Astrocyte (in vitro differentiated cells and primary cell): ENCODE data around the gene ASB5. TPM values are rescaled to one million over a fixed set of nuclear protein-coding genes. Genes with fewer than 3 reads are reported as not detected.

Source experiments
- DNase-seq: peaks from one replicate; pipeline ENCODE4 v3.0.0-alpha.2; 2010; ENCODE audit warnings: low read depth
- FAIRE-seq: peaks from 2 replicates; lab custom pipeline; 2011; peaks lifted over from hg19 to GRCh38; lab: Jason Lieb, UNC
- H2AFZ ChIP-seq: 2 replicates; pipeline ENCODE4 v1.6.0; 2012; ENCODE audit warnings: low read depth, low read length, inconsistent platforms
- H3K27ac ChIP-seq: 2 replicates; pipeline ENCODE4 v1.5.1; 2011; ENCODE audit warnings: low read depth, low read length, inconsistent platforms
- H3K27me3 ChIP-seq: 2 replicates; pipeline ENCODE4 v1.6.0; 2011; ENCODE audit warnings: low read length, inconsistent platforms; ENCODE audit not compliant: insufficient read depth
- H3K36me3 ChIP-seq: 2 replicates; pipeline ENCODE4 v1.5.1; 2011; ENCODE audit warnings: low read length, inconsistent platforms; ENCODE audit not compliant: insufficient read depth
- H3K4me1 ChIP-seq: 2 replicates; pipeline ENCODE4 v1.5.1; 2011; ENCODE audit warnings: low read length, inconsistent platforms; ENCODE audit not compliant: insufficient read depth
- H3K4me2 ChIP-seq: 2 replicates; pipeline ENCODE4 v1.6.0; 2012; ENCODE audit warnings: low read length, inconsistent platforms
- H3K4me3 ChIP-seq: 2 replicates; pipeline ENCODE4 v1.5.1; 2011; ENCODE audit warnings: low read depth, mild to moderate bottlenecking, low read length, inconsistent platforms; ENCODE audit not compliant: insufficient read depth
- H3K79me2 ChIP-seq: 2 replicates; pipeline ENCODE4 v1.6.0; 2012; ENCODE audit warnings: mild to moderate bottlenecking, low read length, inconsistent platforms; ENCODE audit not compliant: insufficient read depth
- H3K9ac ChIP-seq: 2 replicates; pipeline ENCODE4 v1.6.0; 2012; ENCODE audit warnings: mild to moderate bottlenecking, low read length, inconsistent platforms
- H3K9me3 ChIP-seq: 2 replicates; pipeline ENCODE4 v1.5.1; 2012; ENCODE audit warnings: low read depth, mild to moderate bottlenecking, low read length, inconsistent platforms; ENCODE audit not compliant: insufficient read depth
- H4K20me1 ChIP-seq: 2 replicates; pipeline ENCODE4 v1.6.0; 2012; ENCODE audit warnings: low read length, inconsistent platforms; ENCODE audit not compliant: insufficient read depth
- H3K27ac Mint-ChIP-seq: one replicate; pipeline ENCODE4 v1.8.0; 2021; ENCODE audit warnings: mild to moderate bottlenecking, mixed read lengths; ENCODE audit not compliant: unreplicated experiment
- H3K27me3 Mint-ChIP-seq: one replicate; pipeline ENCODE4 v1.8.0; 2021; ENCODE audit warnings: low read depth, mixed read lengths; ENCODE audit not compliant: unreplicated experiment
- H3K36me3 Mint-ChIP-seq: one replicate; pipeline ENCODE4 v1.8.0; 2021; ENCODE audit warnings: low read depth, mixed read lengths; ENCODE audit not compliant: unreplicated experiment
- H3K4me1 Mint-ChIP-seq: one replicate; pipeline ENCODE4 v1.8.0; 2021; ENCODE audit warnings: low read depth, mixed read lengths; ENCODE audit not compliant: unreplicated experiment
- H3K4me3 Mint-ChIP-seq: one replicate; pipeline ENCODE4 v1.8.0; 2021; ENCODE audit warnings: mild to moderate bottlenecking, moderate library complexity, mixed read lengths; ENCODE audit not compliant: unreplicated experiment
- H3K9me3 Mint-ChIP-seq: one replicate; pipeline ENCODE4 v1.8.0; 2021; ENCODE audit warnings: mild to moderate bottlenecking, mixed read lengths; ENCODE audit not compliant: unreplicated experiment
- CTCF ChIP-seq: IDR thresholded peaks from 2 replicates; pipeline ENCODE4 v1.5.1; 2011; ENCODE audit warnings: low read depth, mild to moderate bottlenecking, inconsistent platforms, low read length, moderate library complexity; ENCODE audit not compliant: insufficient read depth
- EZH2 ChIP-seq: IDR thresholded peaks from 2 replicates; pipeline ENCODE4 v1.6.1; 2012; ENCODE audit warnings: mild to moderate bottlenecking, low read length, inconsistent platforms; ENCODE audit not compliant: insufficient read depth
- total RNA-seq: library from RNA; stranded (reverse); gene quantifications from 2 replicates; pipeline ENCODE4 v1.2.1, GENCODE V29; 2021

ASB5 gene
- total RNA-seq, 1 donor from 2014 or later, result 0.43 TPM

GRCh38 chr4:176238826-176239225 is 30.2 kb downstream of the ASB5 start:
- Histone ChIP-seq H4K20me1 (no peaks in the 10 kb centered on the region), H3K27me3 (no peaks in the 10 kb centered on the region), H3K36me3 (no peaks in the 10 kb centered on the region), H3K4me3 (no peak overlapping the region), H3K79me2 (no peaks in the 10 kb centered on the region), H3K9me3 (no peaks in the 10 kb centered on the region), H3K4me1 (peaks cover 10% of the 10 kb centered on the region), H2AFZ (no peak overlapping the region), H3K4me2 (peak overlapping the region; percentile 35), H3K27ac (peak overlapping the region; percentile 64), H3K9ac (peak overlapping the region; percentile 26)
- Mint-ChIP-seq H3K4me3 (no peak overlapping the region), H3K27ac (no peak overlapping the region), H3K36me3 (no peaks in the 10 kb centered on the region), H3K27me3 (no peaks in the 10 kb centered on the region), H3K9me3 (no peaks in the 10 kb centered on the region), H3K4me1 (peaks cover 13% of the 10 kb centered on the region)
- DNase-seq (peak; percentile 55), FAIRE-seq (no peak)
- TF ChIP-seq CTCF (no peak), EZH2 (no peak)

- peak overlapping the region; percentile 26 for H3K9ac ChIP-seq
- Mint-ChIP-seq H3K27me3 (no peaks in the 10 kb centered on the region), H3K4me1 (peaks cover 13% of the 10 kb centered on the region), H3K9me3 (no peaks in the 10 kb centered on the region), H3K27ac (no peak overlapping the region), H3K36me3 (no peaks in the 10 kb centered on the region), H3K4me3 (no peak overlapping the region)
- no peaks in the 10 kb centered on the region for H3K27me3 ChIP-seq
- H3K4me2 ChIP-seq, result peak overlapping the region; percentile 35
- no peaks in the 10 kb centered on the region for H3K9me3 ChIP-seq
- H3K27ac ChIP-seq, result peak overlapping the region; percentile 64
- TF ChIP-seq EZH2 (no peak), CTCF (no peak)
- DNase-seq (peak; percentile 87), FAIRE-seq (peak; percentile 37)
- no peaks in the 10 kb centered on the region for H3K79me2 ChIP-seq
- no peak overlapping the region for H3K4me3 ChIP-seq
- H3K4me1 ChIP-seq, result peaks cover 10% of the 10 kb centered on the region
- H4K20me1 ChIP-seq, result no peaks in the 10 kb centered on the region
- H2AFZ ChIP-seq, result no peak overlapping the region
- H3K36me3 ChIP-seq, result no peaks in the 10 kb centered on the region
Measured at GRCh38 chr4:176238157-176238610, 30.8 kb downstream of the ASB5 start.

- H3K9ac ChIP-seq, result peak overlapping the region; percentile 4
- no peaks in the 10 kb centered on the region for H3K27me3 ChIP-seq
- H2AFZ ChIP-seq, result no peak overlapping the region
- FAIRE-seq (peak; percentile 26), DNase-seq (peak; percentile 16)
- H3K4me2 ChIP-seq, result peak overlapping the region; percentile 35
- H3K79me2 ChIP-seq, result no peaks in the 10 kb centered on the region
- no peaks in the 10 kb centered on the region for H3K9me3 Mint-ChIP-seq
- no peaks in the 10 kb centered on the region for H3K27me3 Mint-ChIP-seq
- H3K27ac Mint-ChIP-seq, result no peak overlapping the region
- TF ChIP-seq CTCF, result no peak
- no peak for TF ChIP-seq EZH2
- H3K27ac ChIP-seq, result no peak overlapping the region
- no peak overlapping the region for H3K4me3 Mint-ChIP-seq
- H3K36me3 Mint-ChIP-seq, result no peaks in the 10 kb centered on the region
- H4K20me1 ChIP-seq, result no peaks in the 10 kb centered on the region
- H3K9me3 ChIP-seq, result no peaks in the 10 kb centered on the region
- H3K4me1 Mint-ChIP-seq, result peaks cover 13% of the 10 kb centered on the region
- no peaks in the 10 kb centered on the region for H3K36me3 ChIP-seq
- H3K4me3 ChIP-seq, result no peak overlapping the region
- H3K4me1 ChIP-seq, result peaks cover 10% of the 10 kb centered on the region
Measured at GRCh38 chr4:176236946-176237345, 32.1 kb downstream of the ASB5 start.
